NCI-H1092 (cell line): ENCODE measurements around the gene ZNRF3.
"Not testable (repeated sequence)": the region's sequence is repeated elsewhere in the genome, so short reads cannot be mapped to it uniquely, and the experiment has no call there.

ENCODE experiments used
- DNase-seq: peaks from one replicate; lab custom pipeline; 2025; lab: John Stamatoyannopoulos, UW

ZNRF3 gene

DNA sequence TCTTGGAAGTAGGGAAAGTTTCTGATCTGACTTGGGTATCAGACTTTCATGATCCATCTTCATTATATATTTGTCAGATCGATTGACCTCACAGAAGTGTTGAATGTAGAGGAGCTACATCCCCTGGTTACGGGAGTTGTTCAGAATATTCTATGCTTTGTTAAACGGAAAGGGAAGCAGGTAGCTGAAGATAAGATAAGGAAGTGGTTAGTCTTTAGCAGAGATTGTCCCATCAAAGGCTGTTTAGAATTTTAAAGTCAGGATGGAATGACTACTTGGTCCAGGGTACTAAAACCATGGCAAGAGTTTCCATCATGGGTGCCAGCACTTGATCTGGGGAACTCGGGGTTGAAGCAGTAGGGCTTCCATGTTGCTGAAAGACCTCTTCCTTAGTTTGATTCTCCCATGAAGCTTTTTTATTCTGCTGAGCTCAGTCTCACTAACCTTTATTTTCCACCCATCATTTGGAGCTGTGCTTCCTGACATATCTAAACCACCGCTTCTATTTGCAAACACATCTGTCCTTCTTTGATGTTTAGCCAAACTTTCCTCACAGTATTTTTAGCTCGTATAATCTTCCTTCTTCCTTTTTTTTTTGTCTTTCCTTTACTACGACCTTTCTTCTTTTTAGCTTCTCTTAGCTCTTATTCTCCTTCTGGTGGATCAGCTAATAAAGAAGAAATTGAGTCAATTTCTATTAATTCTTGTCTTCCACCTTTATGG lies 182.3 kb downstream of the ZNRF3 start:
- DNase-seq: no peak

DNA sequence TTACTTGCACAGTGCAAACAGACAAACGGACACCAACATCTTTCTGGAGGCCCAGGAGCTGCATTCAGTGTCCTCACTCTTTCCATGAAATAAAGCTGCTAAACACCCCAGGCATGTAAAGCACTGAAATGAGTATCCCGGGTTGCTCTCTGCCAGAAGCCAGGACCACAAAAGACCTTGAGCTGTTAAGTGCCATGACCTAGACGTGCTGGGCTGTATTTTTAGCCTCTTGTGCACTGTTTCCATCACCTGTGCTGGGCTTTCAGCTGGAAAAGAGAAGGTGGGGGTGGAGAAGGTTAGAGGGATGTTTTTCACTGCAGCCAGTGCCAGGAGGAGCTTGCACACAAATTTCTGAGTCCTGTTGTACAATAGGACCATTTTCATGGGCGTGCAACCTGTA lies 186.1 kb downstream of the ZNRF3 start:
- DNase-seq: no peak

DNA sequence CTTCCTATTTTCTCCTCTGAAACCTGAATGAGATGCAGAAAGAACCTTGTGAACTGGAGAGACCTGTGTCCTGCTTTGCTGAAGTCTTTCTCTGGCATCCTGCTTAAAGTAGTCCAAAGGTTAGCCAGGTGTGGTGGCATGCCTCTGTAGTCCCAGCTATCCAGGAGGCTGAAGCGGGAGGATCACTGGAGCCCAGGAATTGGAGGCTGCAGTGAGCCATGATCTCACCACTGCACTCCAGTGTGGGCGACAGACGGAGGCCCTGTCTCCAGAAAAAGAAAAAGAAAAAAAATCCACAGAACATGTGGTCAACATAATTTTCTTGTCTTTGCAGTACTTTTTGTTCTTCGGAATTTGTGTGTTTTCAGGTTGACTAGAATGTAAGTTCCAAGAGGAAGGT lies 187.1 kb downstream of the ZNRF3 start:
- DNase-seq: no peak

DNA sequence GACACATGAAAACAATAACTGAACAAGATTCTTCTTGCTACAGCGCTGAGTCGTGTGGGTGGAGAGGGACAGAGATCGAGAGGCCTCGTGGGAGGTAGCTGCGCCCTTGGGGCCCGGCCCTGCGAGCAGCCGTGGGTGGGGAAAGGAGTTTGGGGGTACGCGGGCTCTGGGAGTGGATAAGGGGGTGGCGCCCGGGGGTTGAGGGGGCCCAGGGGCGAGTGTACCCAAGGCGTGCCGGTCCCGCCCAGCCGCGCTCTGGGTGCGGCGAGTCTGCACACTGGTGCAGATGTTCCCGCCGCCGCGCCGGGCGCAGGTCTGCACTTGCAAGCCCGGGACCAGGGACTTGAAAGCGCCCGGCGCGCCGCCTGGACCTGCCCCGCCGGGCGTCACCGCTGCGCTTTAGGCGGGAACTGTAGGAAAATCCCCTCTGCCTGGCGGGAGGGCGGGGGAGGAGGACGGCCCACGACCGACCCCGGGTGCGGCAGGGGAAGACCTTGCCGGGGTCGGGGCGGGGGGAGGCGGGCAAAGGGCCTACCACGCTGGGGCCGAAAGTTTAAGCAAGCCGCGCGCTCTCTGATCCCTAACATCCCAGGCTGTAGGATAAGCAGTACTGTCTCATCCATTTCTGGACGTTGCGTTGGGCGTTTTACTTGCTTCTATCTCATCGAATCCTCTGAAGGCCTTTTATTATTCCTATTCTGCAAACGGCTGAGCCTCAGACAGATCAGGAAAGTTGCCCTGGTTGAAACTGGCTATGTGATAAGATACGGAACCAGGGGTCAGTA lies 188.1 kb downstream of the ZNRF3 start:
- DNase-seq: no peak

DNA sequence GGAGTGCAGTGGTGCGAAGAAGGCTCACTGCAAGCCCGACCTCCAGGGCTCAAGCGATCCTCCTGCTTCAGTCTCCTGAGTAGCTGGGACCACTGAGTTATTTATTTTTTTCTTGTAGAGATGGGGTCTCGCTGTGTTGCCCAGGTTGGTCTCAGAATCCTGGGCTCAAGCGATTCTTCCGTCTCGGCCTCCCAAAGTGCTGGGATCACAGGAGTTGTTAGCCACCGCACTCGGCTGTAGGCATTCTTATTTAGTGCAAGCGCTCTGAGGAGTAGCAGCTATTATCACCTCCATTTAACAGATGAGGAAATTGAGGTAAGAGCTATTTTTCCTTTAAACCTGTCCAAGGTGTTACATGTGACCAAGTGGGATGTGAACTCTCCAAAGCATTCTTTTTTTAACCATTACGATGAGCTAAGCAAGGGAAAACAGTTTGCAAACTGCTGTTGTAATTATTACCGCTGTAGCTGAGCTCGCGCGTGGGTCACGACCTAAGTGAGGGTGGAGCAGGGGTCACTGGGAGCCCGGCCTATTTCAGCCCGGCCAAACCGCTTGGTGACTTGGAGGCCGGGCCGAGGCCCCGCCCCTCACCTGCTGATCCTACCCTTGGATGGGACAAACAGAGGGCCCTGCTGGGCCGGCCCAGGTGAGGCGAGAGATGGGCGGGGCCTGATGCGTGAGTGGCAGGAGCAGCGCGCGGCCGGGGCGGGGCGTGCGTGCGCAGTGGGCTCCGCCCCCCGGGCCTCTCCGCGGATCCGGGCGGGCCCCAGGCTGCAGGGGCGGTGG lies 189.0 kb downstream of the ZNRF3 start:
- peak; percentile 43 for DNase-seq

DNA sequence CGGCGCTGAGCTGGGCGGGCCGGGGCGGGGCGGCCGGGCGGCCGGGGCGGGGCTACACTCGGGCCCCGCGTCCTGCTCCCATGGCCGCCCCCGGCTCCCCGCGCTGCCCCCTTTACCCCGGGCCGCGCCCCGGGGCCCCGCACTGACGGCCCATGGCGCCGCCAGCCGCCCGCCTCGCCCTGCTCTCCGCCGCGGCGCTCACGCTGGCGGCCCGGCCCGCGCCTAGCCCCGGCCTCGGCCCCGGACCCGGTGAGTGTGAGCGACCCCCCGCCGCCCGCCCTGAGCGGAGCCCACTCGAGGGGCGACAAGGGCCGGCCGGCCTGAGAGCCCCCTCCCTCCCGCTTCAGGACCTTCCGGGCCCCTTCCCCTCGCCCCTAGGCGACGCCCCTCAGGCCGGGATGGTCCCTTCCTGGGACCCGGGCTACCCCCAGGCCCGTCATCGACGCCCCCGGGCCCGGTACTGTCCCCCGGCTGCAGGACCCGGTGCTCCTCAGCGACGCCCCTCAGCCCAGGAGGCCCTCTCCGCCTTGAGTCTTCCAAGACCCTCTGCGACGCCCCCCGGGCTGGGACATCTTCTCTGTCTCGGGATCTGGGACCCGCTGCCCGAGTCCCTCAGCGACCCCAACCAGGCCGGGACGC lies 189.7 kb downstream of the ZNRF3 start, which contains the start of gene KREMEN1:
Gene KREMEN1, plus strand, starts transcription at position 57 of the 639 bp plus-strand sequence. Its CDS starts 96 bp downstream, at position 153.
- no peak for DNase-seq

DNA sequence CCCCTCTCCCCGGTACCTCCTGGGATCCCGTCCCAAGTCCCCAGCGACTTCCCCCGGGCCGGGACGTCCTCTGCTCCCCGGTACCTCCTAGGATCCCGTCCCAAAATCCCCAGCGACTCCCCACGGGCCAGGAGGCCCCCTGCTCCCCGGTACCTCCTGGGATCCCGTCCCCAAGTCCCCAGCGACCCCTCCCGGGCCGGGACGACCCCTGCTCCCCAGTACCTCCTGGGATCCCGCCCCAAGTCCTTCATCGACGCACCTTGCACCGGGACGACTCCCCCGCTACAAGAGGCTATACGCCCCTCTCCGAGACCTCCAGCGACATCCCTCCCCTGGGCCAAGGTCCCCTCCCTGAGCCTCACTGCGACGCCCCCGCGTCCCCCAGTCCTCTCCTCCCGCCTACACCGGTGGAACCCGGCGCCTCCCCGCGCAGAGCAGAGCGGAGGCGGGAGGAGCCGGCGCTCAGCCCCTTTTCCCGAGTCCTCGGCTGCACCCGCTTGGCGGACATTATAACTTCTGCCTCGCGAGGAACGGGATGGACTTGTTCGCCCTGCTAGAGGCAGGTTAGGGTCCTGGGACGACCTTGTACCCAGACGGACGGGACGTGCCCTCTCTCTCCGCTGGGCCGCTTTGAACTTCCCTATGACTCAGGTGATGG lies 190.4 kb downstream of the ZNRF3 start:
- no peak for DNase-seq

DNA sequence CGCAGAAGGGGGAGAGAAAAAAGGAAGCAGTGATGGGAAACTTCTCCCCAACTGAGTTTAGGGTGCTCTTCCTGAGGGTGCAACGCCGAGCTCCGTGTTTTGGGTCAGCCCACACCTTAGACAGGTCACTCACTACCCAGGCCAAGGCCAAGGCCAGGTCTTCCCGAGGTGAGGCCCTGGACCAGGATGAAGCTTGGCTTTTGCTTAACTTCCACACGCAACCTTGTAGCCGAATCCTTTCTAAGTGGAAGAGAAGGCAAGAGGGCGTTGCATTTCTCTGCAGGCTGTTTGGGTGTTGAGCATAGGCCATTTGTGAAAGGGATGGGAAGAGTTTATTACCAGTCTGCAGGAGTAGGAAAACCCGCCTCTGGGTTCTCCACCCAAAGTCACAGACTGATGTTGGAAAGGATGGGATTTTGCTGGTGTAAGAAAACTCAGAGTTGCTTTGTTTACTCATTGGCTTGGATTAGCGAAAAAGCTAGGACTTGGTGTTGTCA lies 191.0 kb downstream of the ZNRF3 start:
- no peak for DNase-seq

DNA sequence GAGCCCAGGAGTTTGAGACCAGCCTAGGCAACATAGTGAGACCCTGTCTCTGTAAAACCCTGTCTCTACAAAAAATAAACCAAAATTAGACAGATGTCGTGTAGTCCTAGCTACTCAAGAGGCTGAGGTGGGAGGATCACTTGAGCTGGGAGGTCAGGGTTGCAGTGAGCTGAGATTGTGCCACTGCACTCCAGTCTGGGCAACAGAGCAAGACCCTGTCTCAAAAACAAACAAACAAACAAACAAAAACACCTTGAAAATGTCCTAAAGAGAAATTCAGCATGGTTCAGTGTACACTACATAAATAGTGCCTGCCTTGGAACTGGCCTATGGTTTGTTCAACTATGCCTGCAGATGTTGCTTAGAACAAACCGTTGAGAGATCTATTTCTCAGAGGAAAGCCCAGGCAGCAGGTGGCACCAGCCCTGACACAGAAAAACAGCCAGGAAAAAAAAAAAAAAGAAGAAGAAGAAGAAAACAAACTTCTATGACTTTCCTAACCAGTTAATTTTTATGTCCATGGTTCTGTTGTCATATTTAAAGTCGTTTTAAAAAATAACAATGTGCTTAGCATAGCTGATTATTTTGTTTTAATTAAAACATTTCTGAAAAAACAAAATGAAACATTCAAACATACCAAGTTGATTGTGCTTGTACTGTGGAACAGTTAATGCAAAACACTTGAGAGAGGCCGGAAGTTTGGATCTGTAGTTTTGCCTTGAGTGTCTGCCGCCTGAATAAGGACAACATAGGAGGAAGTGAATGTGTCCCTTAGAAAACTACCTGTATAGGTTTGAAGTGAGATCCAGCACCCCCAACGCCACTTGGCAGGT lies 194.9 kb downstream of the ZNRF3 start:
- no peak for DNase-seq

DNA sequence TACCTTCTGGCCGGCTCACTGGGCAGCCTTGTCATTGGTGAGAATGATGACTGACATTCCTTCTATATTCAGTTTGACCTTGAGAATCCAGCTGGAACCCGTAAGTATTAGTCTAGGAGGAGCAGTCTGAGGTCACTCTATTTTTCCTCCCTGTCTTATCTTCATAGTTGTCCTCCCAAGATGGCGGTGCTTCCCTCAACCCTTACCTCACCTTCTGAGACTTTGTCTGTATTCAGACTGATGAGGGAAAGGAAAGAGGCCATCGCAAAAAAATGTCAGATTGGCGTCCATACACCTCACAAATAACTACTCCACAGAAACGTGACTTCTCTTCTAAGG lies 195.5 kb downstream of the ZNRF3 start:
- DNase-seq: no peak

DNA sequence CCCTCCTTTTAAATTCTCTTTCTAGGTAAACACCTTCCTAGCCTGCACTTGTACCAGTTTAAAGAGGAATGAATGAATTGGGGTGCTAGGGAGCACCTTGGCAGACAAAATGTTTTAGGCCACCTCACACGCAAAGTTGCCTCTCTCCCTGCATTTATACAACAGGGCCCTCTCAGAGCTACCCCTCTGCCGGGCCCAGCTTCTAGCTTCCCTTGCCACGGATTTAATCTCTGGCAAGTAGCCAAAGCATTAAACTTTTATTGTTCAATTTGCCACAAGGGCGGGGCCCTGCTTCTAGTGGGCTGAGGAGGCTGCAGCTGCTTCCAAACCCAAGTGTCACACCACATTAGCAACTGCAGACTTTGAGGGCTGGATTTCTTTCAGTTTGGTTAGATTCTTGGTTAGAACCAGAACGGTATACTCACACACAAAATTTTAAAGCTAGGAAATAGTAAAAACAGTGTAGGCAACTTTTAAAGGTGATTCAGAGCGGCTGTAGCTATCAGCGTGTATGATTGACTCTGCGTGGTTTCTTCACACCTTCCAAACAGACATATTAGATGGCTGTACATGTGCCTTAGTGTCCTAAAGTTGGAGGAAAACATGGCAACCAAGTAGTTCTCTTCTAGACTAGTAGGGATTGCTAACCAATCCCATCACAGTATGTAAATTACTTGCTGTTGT lies 196.0 kb downstream of the ZNRF3 start:
- peak; percentile 86 for DNase-seq

DNA sequence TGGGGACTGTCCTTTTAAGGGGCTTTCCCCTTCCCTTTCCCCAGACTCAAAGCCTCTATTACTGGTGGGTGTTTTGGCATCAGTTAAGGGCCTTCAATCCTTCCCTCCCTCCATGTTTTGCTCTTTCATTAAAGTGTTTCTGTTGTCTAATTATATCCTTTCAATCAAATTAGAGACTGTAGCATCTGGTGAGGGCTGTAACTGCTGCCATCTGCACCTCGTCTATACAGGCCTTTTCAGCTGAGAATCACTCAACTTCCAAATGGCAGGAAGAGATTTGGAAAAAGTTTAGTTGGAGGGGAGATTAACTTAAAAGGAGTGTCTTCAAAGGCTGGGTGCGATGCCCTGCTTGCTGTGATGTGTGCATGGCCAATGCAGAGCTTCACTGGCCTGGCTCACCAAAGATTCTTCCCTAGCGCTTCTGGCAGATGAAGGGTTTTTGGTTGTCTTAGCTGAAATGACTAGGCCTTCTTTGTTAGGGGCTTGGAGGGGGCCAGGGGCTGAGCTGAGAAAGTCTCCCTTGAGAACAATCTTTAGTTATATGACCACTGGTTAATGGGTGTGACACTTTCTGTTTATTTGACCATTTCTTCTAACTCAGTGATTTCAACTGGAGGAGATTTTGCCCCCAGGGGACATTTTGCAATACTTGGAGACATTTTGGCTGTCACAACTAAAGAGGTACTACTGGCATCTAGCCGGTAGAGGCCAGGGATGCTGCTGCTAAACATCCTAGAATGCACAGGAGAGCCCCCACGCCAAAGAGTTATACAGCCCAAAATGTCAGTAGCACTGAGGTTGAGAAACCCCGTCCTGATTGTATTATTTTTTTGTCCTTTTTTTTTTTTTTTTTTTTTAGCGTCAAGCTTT lies 197.0 kb downstream of the ZNRF3 start:
- DNase-seq: no peak

DNA sequence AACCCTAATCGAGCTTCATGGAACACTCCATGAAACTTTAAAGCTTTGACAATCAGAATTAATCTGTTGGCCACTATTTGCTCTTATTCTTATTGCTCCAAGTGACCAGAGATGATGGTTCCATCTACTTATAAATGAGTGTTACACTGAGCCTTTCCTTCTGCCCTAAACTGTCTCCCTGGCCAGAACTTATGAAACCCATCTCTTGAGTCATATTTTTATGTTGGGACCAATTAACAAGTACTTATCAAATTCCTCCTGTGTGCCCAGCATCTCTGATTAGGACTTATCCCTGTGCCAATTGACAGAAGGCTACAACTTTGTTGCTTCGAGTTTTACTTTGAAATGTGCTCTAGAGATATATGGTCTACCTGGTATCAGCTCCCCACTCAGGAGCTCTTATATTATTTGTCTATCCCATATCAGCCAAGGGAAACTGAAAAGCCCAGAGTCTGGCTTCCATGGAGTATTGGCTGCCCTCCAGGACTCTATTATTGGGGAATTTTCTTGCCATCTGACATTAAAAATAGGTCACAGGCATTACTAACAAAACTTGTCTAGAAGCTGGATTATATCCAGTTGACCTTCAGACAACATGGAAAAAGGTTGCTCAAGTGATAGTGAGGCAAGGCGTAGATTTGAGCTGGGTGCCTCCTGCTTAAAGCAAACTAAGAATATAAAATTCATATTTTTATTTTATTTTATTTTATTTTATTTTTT lies 198.3 kb downstream of the ZNRF3 start:
- DNase-seq: no peak

DNA sequence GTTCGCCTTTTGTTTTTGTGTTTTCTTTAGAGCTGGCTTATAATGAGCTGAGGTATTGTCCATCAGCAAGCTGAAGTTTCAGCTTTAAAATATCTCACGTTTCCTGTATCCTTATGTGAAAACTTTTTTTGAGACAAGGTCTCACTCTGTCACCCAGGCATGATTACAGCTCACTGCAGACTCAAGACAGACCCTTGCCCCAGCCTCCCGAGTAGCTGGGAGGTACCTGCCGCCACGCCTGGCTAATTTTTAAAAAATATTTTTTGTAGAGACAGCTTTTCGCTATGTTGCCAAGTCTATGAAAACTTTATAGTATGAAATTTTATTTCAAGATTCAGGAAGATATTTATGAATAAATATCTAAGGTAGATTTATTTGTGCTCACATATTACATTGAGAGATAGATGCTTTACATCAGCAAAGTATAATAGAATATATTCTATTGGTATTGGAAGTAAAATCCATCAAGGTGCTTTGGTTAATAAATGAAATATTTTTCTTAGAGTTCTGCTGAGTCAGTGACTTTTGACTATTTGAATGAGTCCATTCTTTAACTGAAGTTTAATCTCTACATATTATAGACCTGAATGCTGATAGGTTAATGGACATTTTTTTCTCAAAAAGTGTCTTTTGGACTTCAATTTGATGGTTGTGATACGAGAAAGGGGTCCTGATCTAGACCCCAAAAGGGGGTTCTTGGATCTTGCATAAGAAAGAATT lies 199.6 kb downstream of the ZNRF3 start:
- no peak for DNase-seq

DNA sequence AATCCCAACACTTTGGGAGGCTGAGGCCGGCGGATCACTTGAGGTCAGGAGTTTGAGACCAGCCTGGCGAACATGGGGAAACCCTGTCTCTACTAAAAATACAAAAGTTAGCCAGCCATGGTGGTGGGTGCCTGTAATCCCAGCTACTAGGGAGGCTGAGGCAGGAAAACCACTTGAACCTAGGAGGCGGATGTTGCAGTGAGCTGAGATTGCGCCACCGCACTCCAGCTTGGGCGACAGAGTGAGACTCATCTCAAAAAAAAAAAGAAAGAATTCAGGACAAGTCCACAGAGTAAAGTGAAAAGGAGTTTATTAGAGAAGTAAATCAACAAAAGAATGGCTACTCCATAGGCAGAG lies 200.2 kb downstream of the ZNRF3 start:
- not testable (repeated sequence) for DNase-seq

DNA sequence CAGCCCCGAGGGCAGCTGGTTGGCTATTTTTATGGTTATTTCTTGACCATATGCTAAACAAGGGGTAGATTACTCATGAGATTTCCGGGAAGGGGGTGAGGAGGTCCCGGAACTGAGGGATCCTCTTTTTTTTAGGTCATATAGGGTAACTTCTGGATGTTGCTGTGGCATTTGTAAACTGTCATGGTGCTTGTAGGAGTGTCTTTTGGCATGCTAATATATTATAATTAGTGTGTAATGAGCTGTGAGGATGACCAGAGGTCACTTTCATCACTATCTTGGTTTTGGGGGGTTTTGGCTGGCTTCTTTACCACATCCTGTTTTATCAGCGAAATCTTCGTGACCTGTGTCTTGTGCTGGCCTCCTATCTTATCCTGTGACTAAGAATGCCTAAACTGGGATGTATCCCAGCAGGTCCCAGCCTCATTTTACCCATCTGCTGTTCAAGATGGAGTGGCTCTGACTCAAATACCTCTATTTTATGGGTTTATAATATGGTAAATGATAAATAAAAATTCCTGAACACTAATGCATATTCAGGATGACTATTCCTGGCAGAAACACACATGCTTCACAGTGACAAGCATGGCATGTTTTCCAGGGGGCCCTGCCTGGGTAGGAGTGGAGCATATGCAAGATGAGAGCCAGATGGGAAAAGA lies 200.7 kb downstream of the ZNRF3 start:
- DNase-seq: no peak

DNA sequence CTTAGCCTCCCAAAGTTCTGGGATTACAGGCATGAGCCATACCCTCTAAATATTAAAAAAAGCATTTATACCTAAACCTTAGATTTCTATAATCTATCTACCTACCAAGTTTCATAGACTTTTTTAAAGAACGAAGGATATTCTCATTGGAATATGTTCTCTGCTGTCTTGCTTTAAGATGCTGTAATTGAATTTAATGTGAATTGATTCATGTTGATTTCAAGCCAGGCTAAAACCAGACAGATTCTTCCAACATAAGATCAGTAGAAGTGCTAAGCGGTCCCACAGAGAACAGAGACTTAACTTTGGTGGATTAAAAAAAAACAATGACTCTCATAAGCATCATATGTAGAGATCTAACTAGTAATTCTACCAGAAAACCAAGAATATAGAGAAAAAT lies 203.6 kb downstream of the ZNRF3 start:
- DNase-seq: no peak
